SK-N-MC (cell line): ENCODE measurements around the gene RAET1E.

Experiments used
- EZH2 ChIP-seq: fragments of 200-600 bp; sonication (generic); IDR thresholded peaks from one replicate; pipeline ENCODE4 v1.6.1; 2017; ENCODE audit warnings: antibody characterized with exemption
- FOXP2 ChIP-seq: optimal IDR thresholded peaks from 2 replicates; pipeline ENCODE3; 2011; ENCODE audit warnings: mild to moderate bottlenecking, moderate library complexity; ENCODE audit not compliant: insufficient read depth; ENCODE audit errors: extremely low read length, control extremely low read depth
- POLR2AphosphoS5 ChIP-seq: IDR thresholded peaks from 2 replicates; pipeline ENCODE4 v1.6.1; 2012; ENCODE audit warnings: mild to moderate bottlenecking, low read depth, low read length, borderline replicate concordance

GRCh38 chr6:149906405-149906804, 8.5 kb upstream of the RAET1E start:
- TF ChIP-seq POLR2AphosphoS5 (no peak), EZH2 (no peak), FOXP2 (no peak)
